Transverse colon (tissue), 4 donors: Measurements from ENCODE around the gene CLECL1. TPM values are rescaled to one million over a fixed set of nuclear protein-coding genes. Genes with fewer than 3 reads are reported as not detected.
"Not testable (repeated sequence)": the region's sequence is repeated elsewhere in the genome, so short reads cannot be mapped to it uniquely, and the experiment has no call there.

Experiments
- DNase-seq: peaks from one replicate; pipeline ENCODE4 v3.0.0-alpha.2; 2019
- H3K27ac ChIP-seq, 4 donors: fragments of 200-600 bp; sonication (generic); 2 replicates each; pipeline ENCODE4 v1.5.1; 2016 to 2018; ENCODE audit warnings: inconsistent platforms in 4 of 4
- H3K27me3 ChIP-seq: fragments of 200-600 bp; sonication (generic); 2 replicates; pipeline ENCODE4 v1.5.1; 2017; ENCODE audit warnings: inconsistent platforms
- H3K36me3 ChIP-seq, 4 donors: fragments of 200-600 bp; sonication (generic); 2 replicates each; pipeline ENCODE4 v1.5.1; 2017 to 2019; ENCODE audit warnings: inconsistent platforms in 4 of 4
- H3K4me1 ChIP-seq, 4 donors: fragments of 200-600 bp; sonication (generic); 2 replicates each; pipeline ENCODE4 v1.5.1; 2017 to 2020; ENCODE audit warnings: inconsistent platforms in 4 of 4
- H3K4me3 ChIP-seq, 4 donors: fragments of 200-600 bp; sonication (generic); 1 replicate in 1 of 4; 2 replicates in 3 of 4; pipeline versions ENCODE4 v1.5.1 to v1.6.1; 2017 to 2019; ENCODE audit warnings: inconsistent platforms in 4 of 4
- H3K9me3 ChIP-seq, 2 donors: fragments of 200-600 bp; sonication (generic); 2 replicates each; pipeline ENCODE4 v1.5.1; 2017 to 2019; ENCODE audit warnings: inconsistent platforms in 2 of 2
- CTCF ChIP-seq, 5 experiments: fragments of 200-600 bp in 3 of 5; fragments of 450-650 bp in 2 of 5; sonication (generic) in 3 of 5; IDR thresholded peaks; 1 replicate in 2 of 5; 2 replicates in 3 of 5; pipeline ENCODE4 v1.5.1; 2016 to 2017; ENCODE audit warnings: antibody characterized with exemption in 5 of 5, inconsistent platforms in 3 of 5, mild to moderate bottlenecking in 2 of 5, moderate library complexity in 1 of 5
- EP300 ChIP-seq: sonication (generic); formaldehyde crosslinking; IDR thresholded peaks from one replicate; pipeline ENCODE4 v1.6.1; 2017; ENCODE audit warnings: antibody characterized with exemption, low read depth
- POLR2A ChIP-seq: fragments of 450-650 bp; IDR thresholded peaks from one replicate; pipeline ENCODE4 v1.6.1; 2016; ENCODE audit warnings: antibody characterized with exemption, mild to moderate bottlenecking, moderate library complexity
- POLR2AphosphoS5 ChIP-seq, 3 donors: sonication (generic); formaldehyde crosslinking; IDR thresholded peaks; one replicate each; pipeline ENCODE4 v1.6.1; 2016; ENCODE audit warnings: antibody characterized with exemption in 3 of 3
- WGBS, 2 donors: methylation state at CpG; one replicate each; pipeline ENCODE4 v1.1.5; 2018; ENCODE audit warnings: low coverage in 1 of 2; 5-methylcytosine and 5-hydroxymethylcytosine counted together
- in situ Hi-C, 4 donors: fragments of 200-750 bp; cut with MboI; loops; one replicate each; pipeline versions ENCODE4 v1.15.0 to v1.15.1; 2017; ENCODE audit warnings: low sequenced_read_pairs in 3 of 4, low pct_ligation_motif_present in 1 of 4, low pct_unique_long_range_greater_than_20kb in 1 of 4
- intact Hi-C: fragments of 100-400 bp; cut with DNase I; formaldehyde crosslinking; loops from one replicate; pipeline ENCODE4 v1.15.1; 2023; ENCODE audit warnings: low total_unique reads
- total RNA-seq, 4 donors: library from RNA; depleted of rRNA; stranded (reverse); fragments of >200 nt; gene quantifications; one replicate each; pipeline ENCODE4 v1.1.0, GENCODE V29; 2016

The CLECL1 gene
- total RNA-seq, 4 donors from 2014 or later: 2.7 TPM; not detected in 3

DNA sequence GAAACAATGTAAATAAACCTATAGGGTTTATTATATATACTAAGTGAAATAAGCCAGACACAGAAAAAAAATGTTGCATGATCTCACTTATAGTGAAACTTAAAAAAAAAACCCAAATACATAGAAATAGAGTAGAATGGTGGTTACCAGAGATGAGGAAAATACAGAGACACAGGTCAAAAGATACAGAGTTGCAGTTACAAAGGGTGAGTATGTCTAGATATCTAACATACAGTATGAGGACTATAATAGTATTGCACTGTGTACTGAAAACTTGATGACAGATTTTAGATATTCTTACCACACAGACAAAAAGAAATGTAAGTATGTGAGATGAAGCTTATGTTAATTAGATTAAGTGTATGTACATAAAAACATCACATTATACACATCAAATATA, 35.3 kb downstream of the CLECL1 start:
- Histone ChIP-seq H3K4me1 (peaks cover 0 to 11% (median 7%) of the 10 kb centered on the region in 4 donors), H3K4me3 (no peak overlapping the region), H3K27me3 (no peaks in the 10 kb centered on the region), H3K36me3 (peaks cover 0 to 6% (median 0%) of the 10 kb centered on the region in 4 donors), H3K9me3 (peaks cover 0 to 6% of the 10 kb centered on the region in 2 donors), H3K27ac (no peak overlapping the region)
- TF ChIP-seq POLR2A (no peak), EP300 (no peak), POLR2AphosphoS5 (IDR thresholded peaks at IDR 0.05) (no peak), CTCF (IDR thresholded peaks at IDR 0.05) (no peak)
- DNase-seq: no peak
- in situ Hi-C loops: no loop called here
- intact Hi-C loops: no loop called here

GRCh38 chr12:9695661-9696060, 37.2 kb downstream of the CLECL1 start:
- 93 to 100% methylated on average over 3 of the region's 3 CpGs for WGBS, 2 donors
- intact Hi-C loops, H3K27me3 ChIP-seq, H3K27ac ChIP-seq, DNase-seq, H3K9me3 ChIP-seq, H3K36me3 ChIP-seq, in situ Hi-C loops, H3K4me3 ChIP-seq: not testable (repeated sequence)
- peaks cover 0 to 11% (median 7%) of the 10 kb centered on the region in 4 donors for H3K4me1 ChIP-seq

DNA sequence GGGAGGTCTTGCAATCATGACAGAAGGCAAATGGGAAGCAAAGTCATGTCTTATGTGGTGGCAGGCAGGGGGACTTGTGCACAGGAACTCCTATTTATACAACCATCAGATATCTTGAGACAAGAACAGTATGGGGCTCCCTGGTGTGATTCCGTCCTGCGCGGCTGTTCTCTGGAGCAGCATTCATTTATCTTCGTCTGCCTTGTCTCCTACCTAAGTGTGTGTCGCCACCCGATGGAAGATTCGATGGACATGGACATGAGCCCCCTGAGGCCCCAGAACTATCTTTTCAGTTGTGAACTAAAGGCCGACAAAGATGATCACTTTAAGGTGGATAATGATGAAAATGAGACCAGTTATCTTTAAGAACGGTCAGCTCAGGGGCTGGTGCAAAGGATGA, 37.7 kb downstream of the CLECL1 start:
- H3K4me3 ChIP-seq, H3K27ac ChIP-seq, intact Hi-C loops, H3K4me1 ChIP-seq, DNase-seq, H3K27me3 ChIP-seq, H3K36me3 ChIP-seq, in situ Hi-C loops, H3K9me3 ChIP-seq: not testable (repeated sequence)
- WGBS, 2 donors: 93 to 96% methylated on average over 8 to 9 of the region's 9 CpGs

DNA sequence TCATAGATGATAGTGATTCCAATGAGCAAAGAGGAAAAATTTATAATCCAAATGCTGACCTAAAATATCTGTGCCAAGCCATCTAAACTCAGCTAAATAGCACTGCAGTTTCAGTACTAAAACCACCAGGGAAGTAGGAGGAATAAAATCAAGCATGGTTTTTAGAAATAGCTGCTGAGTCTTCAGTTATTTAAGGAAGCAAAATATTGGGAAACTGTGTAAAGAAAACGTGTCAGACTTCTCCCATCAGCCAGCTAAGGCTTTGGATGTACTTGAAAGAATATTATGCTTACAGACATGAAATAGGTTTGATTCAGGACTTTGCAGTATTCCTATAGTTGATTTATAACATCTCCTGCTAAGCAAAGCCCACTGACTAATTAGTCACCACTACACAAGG, 38.7 kb downstream of the CLECL1 start:
- in situ Hi-C loops: no loop called here
- peaks cover 0 to 13% (median 4%) of the 10 kb centered on the region in 4 donors for H3K36me3 ChIP-seq

DNA sequence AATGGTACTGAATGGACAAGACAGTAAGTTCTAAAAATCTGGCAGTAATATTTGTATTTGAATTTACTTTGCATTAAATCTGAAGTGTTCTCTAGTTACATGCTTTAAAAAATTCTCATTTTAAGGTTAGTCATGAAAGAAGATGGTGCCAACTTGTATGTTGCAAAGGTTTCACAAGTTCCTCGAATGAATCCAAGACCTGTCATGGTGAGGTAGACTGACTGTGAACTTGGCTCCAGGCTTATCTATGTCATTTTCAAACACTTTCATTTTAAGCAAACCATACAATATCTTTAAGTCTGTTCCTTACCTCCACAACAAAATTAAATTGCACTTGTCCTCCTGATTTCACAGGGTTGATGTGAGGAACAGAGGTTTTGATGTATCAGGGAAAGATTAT, 40.0 kb downstream of the CLECL1 start:
- no peaks in the 10 kb centered on the region for H3K4me1 ChIP-seq
- H3K27ac ChIP-seq: no peak overlapping the region
- WGBS, 2 donors: 80 to 96% methylated on average over 1 of the region's 1 CpG
- peaks cover 0 to 25% (median 10%) of the 10 kb centered on the region in 4 donors for H3K36me3 ChIP-seq
- no peak overlapping the region for H3K4me3 ChIP-seq
- TF ChIP-seq CTCF (IDR thresholded peaks at IDR 0.05) (no peak), POLR2A (no peak), EP300 (no peak), POLR2AphosphoS5 (IDR thresholded peaks at IDR 0.05) (no peak)
- DNase-seq: no peak
- intact Hi-C loops (no loop called here), in situ Hi-C loops (no loop called here)
- H3K27me3 ChIP-seq: no peaks in the 10 kb centered on the region
- H3K9me3 ChIP-seq: peaks cover 0 to 6% of the 10 kb centered on the region in 2 donors

More for the DNA sequence above, 38.7 kb downstream of the CLECL1 start:
- intact Hi-C loops: no loop called here
- Histone ChIP-seq H3K4me3 (no peak overlapping the region), H3K27ac (no peak overlapping the region), H3K4me1 (peaks cover 0 to 5% (median under 1%) of the 10 kb centered on the region in 4 donors), H3K27me3 (no peaks in the 10 kb centered on the region), H3K9me3 (peaks cover 0 to 6% of the 10 kb centered on the region in 2 donors)
- 57 to 69% methylated on average over 1 of the region's 1 CpG for WGBS, 2 donors
- TF ChIP-seq EP300: no peak
- TF ChIP-seq POLR2AphosphoS5 (IDR thresholded peaks at IDR 0.05): no peak
- no peak for TF ChIP-seq CTCF (IDR thresholded peaks at IDR 0.05)
- no peak for TF ChIP-seq POLR2A
- DNase-seq: no peak
